Effector memory CD8-positive, alpha-beta T cell (primary cell): ENCODE results near the gene STUB1.
"Not testable (repeated sequence)": the region's sequence is repeated elsewhere in the genome, so short reads cannot be mapped to it uniquely, and the experiment has no call there.

Experiments used
- ATAC-seq: fragments of 150-1000 bp; cut with Tn5 transposase; replicated peaks from 2 replicates; pipeline ENCODE4 v1.10.0; 2021; ENCODE audit warnings: mild to moderate bottlenecking, moderate library complexity
- DNase-seq, 3 experiments: peaks; one replicate each; pipeline ENCODE4 v3.0.0; 2021
- H3K27ac Mint-ChIP-seq, 2 donors: one replicate each; pipeline ENCODE4 v1.8.0; 2022; ENCODE audit warnings: mild to moderate bottlenecking in 2 of 2, mixed read lengths in 2 of 2, moderate library complexity in 2 of 2
- H3K27me3 Mint-ChIP-seq, 2 donors: one replicate each; pipeline ENCODE4 v1.8.0; 2022; ENCODE audit warnings: mixed read lengths in 2 of 2
- H3K36me3 Mint-ChIP-seq: one replicate; pipeline ENCODE4 v1.8.0; 2022; ENCODE audit warnings: mild to moderate bottlenecking, moderate library complexity, mixed read lengths; ENCODE audit not compliant: insufficient read depth
- H3K4me1 Mint-ChIP-seq, 2 donors: one replicate each; pipeline ENCODE4 v1.8.0; 2022; ENCODE audit warnings: low read depth in 2 of 2, mixed read lengths in 2 of 2
- H3K4me3 Mint-ChIP-seq, 2 donors: one replicate each; pipeline ENCODE4 v1.8.0; 2022; ENCODE audit warnings: mild to moderate bottlenecking in 2 of 2, mixed read lengths in 2 of 2, moderate library complexity in 2 of 2
- H3K9me3 Mint-ChIP-seq, 2 donors: one replicate each; pipeline ENCODE4 v1.8.0; 2022; ENCODE audit warnings: mixed read lengths in 2 of 2

STUB1 gene

GRCh38 chr16:704552-705380, 24.6 kb downstream of the STUB1 start:
- peaks cover 0 to 7% of the 10 kb centered on the region in 2 donors for H3K4me1 Mint-ChIP-seq
- no peak overlapping the region for H3K27ac Mint-ChIP-seq
- DNase-seq, result no peak
- ATAC-seq, result no peak
- peaks cover 9% of the 10 kb centered on the region for H3K36me3 Mint-ChIP-seq
- no peaks in the 10 kb centered on the region for H3K9me3 Mint-ChIP-seq
- H3K27me3 Mint-ChIP-seq, result peaks cover 42 to 68% of the 10 kb centered on the region in 2 donors
- H3K4me3 Mint-ChIP-seq, result no peak overlapping the region

GRCh38 chr16:705431-706188, 25.4 kb downstream of the STUB1 start, which contains the start of gene FBXL16:
Gene FBXL16, minus strand, starts transcription at chr16:705801. Its CDS starts 8,396 bp downstream, at chr16:697405.
- DNase-seq (no peak), ATAC-seq (peak; percentile 12)
- Mint-ChIP-seq H3K4me1 (peaks cover 0 to 7% of the 10 kb centered on the region in 2 donors), H3K36me3 (peaks cover 9% of the 10 kb centered on the region), H3K27me3 (peaks cover 42 to 76% of the 10 kb centered on the region in 2 donors), H3K4me3 (peak within 1 kb of the TSS in 1 of 2 donors; percentile 27), H3K9me3 (no peaks in the 10 kb centered on the region), H3K27ac (no peak within 1 kb of the TSS)

DNA sequence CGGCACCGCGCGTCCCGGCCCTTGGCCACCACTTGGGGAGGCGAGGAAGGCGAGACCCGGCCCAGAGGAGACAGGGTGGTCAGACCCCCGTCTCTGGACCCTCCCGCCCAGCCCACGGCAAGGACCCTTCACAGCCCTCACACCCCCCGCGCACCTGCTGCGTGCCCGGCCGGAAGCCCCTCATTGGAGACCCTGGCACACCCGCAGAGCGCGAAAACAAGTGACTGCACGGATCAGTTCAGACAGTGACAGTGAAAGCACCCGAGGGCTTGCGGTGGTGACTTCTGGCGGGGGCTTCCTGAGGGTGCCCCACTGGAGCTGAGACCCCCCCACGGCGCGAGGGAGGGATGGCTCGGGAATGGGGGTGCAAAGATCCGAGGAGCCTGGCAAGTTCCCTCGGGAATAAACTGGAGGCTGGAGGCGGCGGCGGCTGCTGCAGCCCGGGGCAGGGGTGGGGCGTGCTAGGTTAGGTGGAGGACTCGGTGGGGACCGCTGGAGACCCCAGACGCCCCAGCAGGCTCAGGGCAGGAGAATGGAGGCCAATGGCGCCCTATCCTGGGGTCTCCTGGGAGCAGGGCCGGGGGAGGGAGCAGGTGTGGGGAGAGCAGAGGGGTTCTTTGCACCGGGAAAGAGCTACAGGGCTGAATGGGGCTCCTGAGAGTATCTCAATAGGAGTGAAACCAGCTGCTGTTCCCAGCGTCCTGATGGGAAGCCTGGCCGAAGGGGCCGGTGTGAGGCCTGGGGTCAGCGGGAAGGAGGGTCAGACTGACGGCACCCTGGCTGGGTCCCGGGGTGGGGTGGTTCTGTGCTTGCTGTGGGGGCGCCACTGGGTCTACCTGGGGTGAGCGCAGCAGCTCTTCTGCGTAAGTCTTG, 26.2 kb downstream of the STUB1 start:
- H3K27me3 Mint-ChIP-seq, result peaks cover 42 to 81% of the 10 kb centered on the region in 2 donors
- peaks cover 9% of the 10 kb centered on the region for H3K36me3 Mint-ChIP-seq
- ATAC-seq, result no peak
- no peaks in the 10 kb centered on the region for H3K9me3 Mint-ChIP-seq
- H3K4me1 Mint-ChIP-seq, result peaks cover 0 to 5% of the 10 kb centered on the region in 2 donors
- DNase-seq, result no peak
- peak overlapping the region in 1 of 2 donors; percentile 27 for H3K4me3 Mint-ChIP-seq
- no peak overlapping the region for H3K27ac Mint-ChIP-seq

- H3K36me3 Mint-ChIP-seq, result peaks cover 9% of the 10 kb centered on the region
- H3K4me3 Mint-ChIP-seq, result peak overlapping the region in 1 of 2 donors; percentile 27
- H3K27ac Mint-ChIP-seq, result no peak overlapping the region
- H3K27me3 Mint-ChIP-seq, result peaks cover 38 to 75% of the 10 kb centered on the region in 2 donors
- no peak for DNase-seq
- H3K9me3 Mint-ChIP-seq, result no peaks in the 10 kb centered on the region
- ATAC-seq, result no peak
- H3K4me1 Mint-ChIP-seq, result peaks cover 0 to 5% of the 10 kb centered on the region in 2 donors
Observed at GRCh38 chr16:707062-707538, 26.9 kb downstream of the STUB1 start.

- Mint-ChIP-seq H3K4me3 (no peak overlapping the region), H3K27ac (no peak overlapping the region), H3K9me3 (no peaks in the 10 kb centered on the region), H3K36me3 (peaks cover 6% of the 10 kb centered on the region), H3K27me3 (peaks cover 29 to 65% of the 10 kb centered on the region in 2 donors), H3K4me1 (peaks cover 0 to 9% of the 10 kb centered on the region in 2 donors)
- DNase-seq (no peak), ATAC-seq (no peak)
Observed at GRCh38 chr16:708019-708418, 27.8 kb downstream of the STUB1 start.

DNA sequence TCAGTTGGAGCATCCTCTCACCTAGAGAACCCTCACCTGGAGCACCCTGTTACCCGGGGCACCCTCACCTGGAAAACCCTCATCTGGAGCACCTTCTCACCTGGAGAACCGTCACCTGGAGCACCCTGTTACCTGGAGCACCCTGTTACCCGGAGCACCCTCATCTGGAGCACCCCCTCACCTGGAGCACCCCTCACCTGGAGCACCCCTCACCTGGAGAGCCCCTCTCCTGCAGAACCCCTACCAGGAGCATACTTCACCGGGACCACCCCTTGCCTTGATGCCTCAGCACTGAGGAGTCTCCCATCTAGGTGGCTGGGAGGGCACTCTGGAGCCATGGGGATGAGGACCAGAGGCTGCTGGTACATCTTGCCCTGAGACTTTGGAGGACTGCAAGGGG, 28.7 kb downstream of the STUB1 start:
- Mint-ChIP-seq H3K9me3 (no peaks in the 10 kb centered on the region), H3K27me3 (peaks cover 28 to 62% of the 10 kb centered on the region in 2 donors), H3K4me3 (no peak overlapping the region), H3K4me1 (peaks cover 0 to 9% of the 10 kb centered on the region in 2 donors), H3K36me3 (peaks cover 6% of the 10 kb centered on the region), H3K27ac (no peak overlapping the region)
- no peak for ATAC-seq
- no peak for DNase-seq

- peaks cover 28 to 54% of the 10 kb centered on the region in 2 donors for H3K27me3 Mint-ChIP-seq
- no peaks in the 10 kb centered on the region for H3K9me3 Mint-ChIP-seq
- H3K4me1 Mint-ChIP-seq, result peaks cover 0 to 9% of the 10 kb centered on the region in 2 donors
- H3K27ac Mint-ChIP-seq, result no peak overlapping the region
- H3K36me3 Mint-ChIP-seq, result peaks cover 2% of the 10 kb centered on the region
- ATAC-seq (no peak), DNase-seq (no peak)
- no peak overlapping the region for H3K4me3 Mint-ChIP-seq
Observed at GRCh38 chr16:709566-710499, 29.6 kb downstream of the STUB1 start.

DNA sequence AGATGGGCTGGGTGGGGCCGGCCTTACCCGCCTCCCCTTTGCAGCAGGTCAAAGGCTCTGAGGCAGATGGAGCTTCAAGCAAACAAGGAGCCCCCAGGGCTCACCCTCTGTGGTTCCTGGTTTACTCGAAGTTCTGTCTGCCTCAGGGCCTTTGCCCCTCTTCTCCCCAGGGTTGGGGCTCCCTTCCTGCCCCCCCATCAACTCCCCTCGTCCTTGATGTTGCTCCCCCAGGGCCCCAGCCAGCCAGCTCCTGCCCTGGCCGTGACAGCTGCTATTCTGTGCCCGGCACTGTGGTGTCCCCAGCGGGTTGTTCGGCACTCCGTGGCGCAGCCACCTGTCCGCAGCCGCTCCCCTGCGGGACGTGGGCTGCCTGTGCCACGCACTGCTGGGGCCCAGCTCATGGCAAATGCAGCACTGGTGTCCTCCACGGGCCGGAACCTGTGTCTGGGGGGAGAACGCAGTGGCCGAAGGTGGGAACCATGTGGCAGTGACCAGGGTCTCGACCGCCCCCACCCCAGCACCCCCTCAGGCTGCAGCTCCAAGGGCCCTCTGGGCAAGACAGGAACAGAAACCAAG, 30.4 kb downstream of the STUB1 start:
- Mint-ChIP-seq H3K27ac (no peak overlapping the region), H3K36me3 (peaks cover 2% of the 10 kb centered on the region), H3K4me1 (peaks cover 0 to 9% of the 10 kb centered on the region in 2 donors), H3K27me3 (peaks cover 28 to 54% of the 10 kb centered on the region in 2 donors), H3K9me3 (no peaks in the 10 kb centered on the region), H3K4me3 (no peak overlapping the region)
- ATAC-seq, result no peak
- no peak for DNase-seq

DNA sequence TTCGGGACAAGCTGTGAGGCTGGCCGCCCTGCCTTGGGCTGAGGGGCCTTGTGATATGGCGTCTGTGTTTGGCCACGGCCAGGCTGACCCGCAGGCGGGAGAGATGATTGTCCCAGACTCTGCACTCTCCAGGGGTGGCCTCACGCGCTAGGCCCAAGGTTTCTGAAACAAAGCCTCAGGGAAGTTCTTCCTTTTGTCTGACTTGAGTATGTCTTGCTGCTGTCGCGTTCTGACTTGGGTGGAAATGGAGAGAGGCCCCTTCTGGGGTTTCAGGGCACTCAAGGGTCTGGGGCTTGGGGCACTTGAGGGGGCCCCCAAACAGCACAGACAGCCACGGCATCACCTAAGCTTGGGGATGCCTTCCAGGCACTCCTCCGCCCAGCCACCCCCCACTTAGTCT, 30.9 kb downstream of the STUB1 start:
- peaks cover 2% of the 10 kb centered on the region for H3K36me3 Mint-ChIP-seq
- no peak overlapping the region for H3K27ac Mint-ChIP-seq
- no peaks in the 10 kb centered on the region for H3K9me3 Mint-ChIP-seq
- H3K4me1 Mint-ChIP-seq, result peaks cover 0 to 9% of the 10 kb centered on the region in 2 donors
- H3K4me3 Mint-ChIP-seq, result no peak overlapping the region
- DNase-seq (no peak), ATAC-seq (no peak)
- H3K27me3 Mint-ChIP-seq, result peaks cover 28 to 55% of the 10 kb centered on the region in 2 donors

- Mint-ChIP-seq H3K9me3 (no peaks in the 10 kb centered on the region), H3K36me3 (peaks cover 2% of the 10 kb centered on the region), H3K4me3 (no peak overlapping the region), H3K4me1 (peaks cover 4 to 7% of the 10 kb centered on the region in 2 donors), H3K27ac (no peak overlapping the region), H3K27me3 (peaks cover 23 to 55% of the 10 kb centered on the region in 2 donors)
- DNase-seq (peak; percentile 79 to 84 (median 81)), ATAC-seq (peak; percentile 66)
Observed at GRCh38 chr16:711548-712320, 31.5 kb downstream of the STUB1 start.

DNA sequence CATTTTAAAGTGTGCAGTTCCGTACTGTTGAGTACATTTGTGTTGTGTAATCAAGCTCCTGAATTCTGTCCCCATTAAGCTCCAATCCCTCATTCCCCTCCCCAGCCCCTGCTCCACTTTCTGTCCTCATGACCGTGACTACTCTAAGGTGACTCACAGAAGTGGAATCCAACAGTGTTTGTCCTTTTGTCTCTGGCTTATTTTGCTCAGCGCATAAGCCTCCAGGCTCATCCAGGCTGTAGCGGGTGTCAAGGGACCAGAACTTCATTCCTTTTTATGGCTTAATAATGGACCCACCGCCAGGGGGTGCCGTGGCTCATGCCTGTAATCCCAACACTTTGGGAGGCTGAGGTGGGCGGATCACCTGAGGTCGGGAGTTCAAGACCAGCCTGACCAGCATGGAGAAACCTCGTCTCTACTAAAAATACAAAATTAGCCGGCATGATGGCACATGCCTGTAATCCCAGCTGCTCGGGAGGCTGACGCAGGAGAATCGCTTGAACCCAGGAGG, 32.6 kb downstream of the STUB1 start:
- not testable (repeated sequence) for H3K4me3 Mint-ChIP-seq, DNase-seq

More for the DNA sequence above, 32.6 kb downstream of the STUB1 start:
- H3K9me3 Mint-ChIP-seq, H3K4me1 Mint-ChIP-seq, ATAC-seq, H3K27ac Mint-ChIP-seq, H3K36me3 Mint-ChIP-seq: not testable (repeated sequence)
- H3K27me3 Mint-ChIP-seq, result peaks cover 19 to 45% of the 10 kb centered on the region in 2 donors
